ENCODE data around the gene RAPGEF3. TPM values are rescaled to one million over a fixed set of nuclear protein-coding genes. Genes with fewer than 3 reads are reported as not detected.

RAPGEF3 gene
- total and polyA plus RNA-seq, 4 donors = 1.3 to 4.3 (median 1.4) TPM

DNA sequence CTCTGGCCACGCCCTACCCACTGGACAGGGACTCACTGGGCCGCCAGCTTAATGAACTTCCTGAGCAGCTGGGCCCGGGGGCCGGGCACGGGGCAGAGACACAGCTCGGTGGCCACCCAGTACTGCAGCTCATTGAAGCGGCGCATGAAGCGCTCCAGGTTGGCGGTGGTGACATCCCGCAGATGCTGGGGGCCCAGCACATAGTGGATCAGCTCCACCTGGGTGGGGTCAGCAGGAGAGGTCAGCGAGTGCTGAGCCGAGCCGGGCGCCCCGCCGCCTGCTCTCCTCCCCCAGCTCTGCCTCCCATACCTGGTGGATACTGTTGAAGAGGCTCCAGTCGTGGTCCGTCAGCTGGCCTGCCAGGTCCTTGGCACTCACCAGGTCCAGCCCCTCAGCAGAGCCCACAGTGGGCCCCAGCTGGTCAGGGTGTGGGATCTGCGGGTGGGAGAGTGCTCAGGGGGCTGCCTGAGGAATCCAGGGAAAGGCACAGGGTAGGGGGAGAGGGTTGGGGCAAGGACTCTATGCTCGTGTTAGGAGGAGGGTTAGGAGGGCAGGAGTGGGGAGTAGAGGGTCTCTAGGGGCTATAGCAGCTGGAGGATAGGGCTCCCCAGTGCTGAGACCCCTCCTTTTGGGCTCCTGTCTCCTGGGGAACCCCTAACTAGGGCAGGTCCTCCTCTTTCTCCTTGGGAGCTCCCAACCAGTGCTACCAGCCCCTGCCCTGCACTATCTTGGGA lies 17.9 kb downstream of the RAPGEF3 start:
- no peaks in the 10 kb centered on the region for H3K27me3 ChIP-seq (ENCODE audit: control insufficient read depth in 4 of 4, insufficient read depth in 4 of 4, low read length in 3 of 4)
- H3K9me3 ChIP-seq (ENCODE audit: control insufficient read depth in 4 of 4, low read length in 3 of 4) = no peaks in the 10 kb centered on the region
- no peak overlapping the region for H3K4me3 ChIP-seq (ENCODE audit: low read depth in 1 of 3, low read length in 3 of 3)
- TF ChIP-seq HNF4A (conservative IDR thresholded peaks at IDR 0.05) = no peak
- no peak for TF ChIP-seq RAD21 (IDR thresholded peaks at IDR 0.05)
- WGBS = 70% methylated on average over 21 of the region's 21 CpGs
- H3K27ac ChIP-seq (ENCODE audit: low read depth in 1 of 2, low read length in 2 of 2) = no peak overlapping the region
- H3K36me3 ChIP-seq (ENCODE audit: control insufficient read depth in 4 of 4, insufficient read depth in 3 of 4, low read depth in 1 of 4, low read length in 3 of 4) = no peaks in the 10 kb centered on the region
- no peak for DNase-seq (ENCODE audit: low spot score)
- no peak overlapping the region for H3K9ac ChIP-seq (ENCODE audit: low read depth in 1 of 2, low read length in 2 of 2)
- peaks cover 10 to 12% (median 11%) of the 10 kb centered on the region in 4 donors for H3K4me1 ChIP-seq (ENCODE audit: control insufficient read depth in 4 of 4, insufficient read depth in 4 of 4, low read length in 3 of 4)

- Histone ChIP-seq H3K27me3 (ENCODE audit: control insufficient read depth in 4 of 4, insufficient read depth in 4 of 4, low read length in 3 of 4) (no peaks in the 10 kb centered on the region), H3K4me3 (ENCODE audit: low read depth in 1 of 3, low read length in 3 of 3) (no peak overlapping the region), H3K4me1 (ENCODE audit: control insufficient read depth in 4 of 4, insufficient read depth in 4 of 4, low read length in 3 of 4) (peaks cover 10 to 12% (median 11%) of the 10 kb centered on the region in 4 donors), H3K27ac (ENCODE audit: low read depth in 1 of 2, low read length in 2 of 2) (no peak overlapping the region), H3K9ac (ENCODE audit: low read depth in 1 of 2, low read length in 2 of 2) (no peak overlapping the region), H3K36me3 (ENCODE audit: control insufficient read depth in 4 of 4, insufficient read depth in 3 of 4, low read depth in 1 of 4, low read length in 3 of 4) (no peaks in the 10 kb centered on the region), H3K9me3 (ENCODE audit: control insufficient read depth in 4 of 4, low read length in 3 of 4) (no peaks in the 10 kb centered on the region)
- no peak for TF ChIP-seq YY1 (IDR thresholded peaks at IDR 0.05)
- TF ChIP-seq RXRA (IDR thresholded peaks at IDR 0.05) = no peak
- no peak for TF ChIP-seq SP1 (IDR thresholded peaks at IDR 0.05)
- TF ChIP-seq GABPA (IDR thresholded peaks at IDR 0.05 in 1 of 2, conservative IDR thresholded peaks at IDR 0.05 in 1 of 2) = no peak
- no peak for TF ChIP-seq MAX (IDR thresholded peaks at IDR 0.05)
- TF ChIP-seq NR2F2 (IDR thresholded peaks at IDR 0.05) = no peak
- no peak for TF ChIP-seq HNF4A (conservative IDR thresholded peaks at IDR 0.05)
- TF ChIP-seq FOXA1 (IDR thresholded peaks at IDR 0.05) = no peak
- no peak for TF ChIP-seq REST (IDR thresholded peaks at IDR 0.05)
- no peak for TF ChIP-seq HNF4G (IDR thresholded peaks at IDR 0.05)
- TF ChIP-seq JUND (IDR thresholded peaks at IDR 0.05) = no peak
- no peak for TF ChIP-seq TAF1 (conservative IDR thresholded peaks at IDR 0.05)
- TF ChIP-seq, protein P1, sequence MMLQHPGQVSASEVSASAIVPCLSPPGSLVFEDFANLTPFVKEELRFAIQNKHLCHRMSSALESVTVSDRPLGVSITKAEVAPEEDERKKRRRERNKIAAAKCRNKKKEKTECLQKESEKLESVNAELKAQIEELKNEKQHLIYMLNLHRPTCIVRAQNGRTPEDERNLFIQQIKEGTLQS (IDR thresholded peaks at IDR 0.05) = no peak
- no peak for DNase-seq (ENCODE audit: low spot score)
- 79% methylated on average over 12 of the region's 12 CpGs for WGBS
Observed at GRCh38 chr12:47739979-47740378, 18.7 kb downstream of the RAPGEF3 start.

DNA sequence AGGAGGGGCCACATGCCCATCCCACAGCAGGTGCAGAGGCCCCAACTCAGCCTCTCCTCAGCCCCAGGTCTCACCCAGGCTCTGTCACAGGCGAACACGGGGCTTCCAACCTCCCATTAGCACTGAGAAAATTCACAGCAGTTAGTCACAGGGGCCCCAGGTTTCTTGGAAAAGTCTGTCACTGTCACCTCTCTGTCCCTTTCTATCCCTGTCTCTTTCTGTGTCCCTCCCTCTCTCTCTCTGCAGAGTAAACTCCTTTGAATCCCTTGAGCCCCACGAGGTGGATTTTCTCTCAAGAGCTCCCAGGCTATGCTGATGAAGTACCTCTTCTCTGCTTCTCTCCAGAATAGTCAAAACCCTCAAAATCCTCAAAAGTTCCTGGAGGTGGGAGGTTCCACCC lies 19.4 kb downstream of the RAPGEF3 start:
- Histone ChIP-seq H3K36me3 (ENCODE audit: control insufficient read depth in 4 of 4, insufficient read depth in 3 of 4, low read depth in 1 of 4, low read length in 3 of 4) (no peaks in the 10 kb centered on the region), H3K27me3 (ENCODE audit: control insufficient read depth in 4 of 4, insufficient read depth in 4 of 4, low read length in 3 of 4) (no peaks in the 10 kb centered on the region), H3K9ac (ENCODE audit: low read depth in 1 of 2, low read length in 2 of 2) (no peak overlapping the region), H3K27ac (ENCODE audit: low read depth in 1 of 2, low read length in 2 of 2) (no peak overlapping the region), H3K4me3 (ENCODE audit: low read depth in 1 of 3, low read length in 3 of 3) (no peak overlapping the region), H3K9me3 (ENCODE audit: control insufficient read depth in 4 of 4, low read length in 3 of 4) (no peaks in the 10 kb centered on the region), H3K4me1 (ENCODE audit: control insufficient read depth in 4 of 4, insufficient read depth in 4 of 4, low read length in 3 of 4) (peaks cover 10 to 12% (median 11%) of the 10 kb centered on the region in 4 donors)
- no peak for DNase-seq (ENCODE audit: low spot score)
- 83% methylated on average over 3 of the region's 3 CpGs for WGBS
- TF ChIP-seq RAD21 (IDR thresholded peaks at IDR 0.05) (no peak), REST (IDR thresholded peaks at IDR 0.05) (no peak), MAX (IDR thresholded peaks at IDR 0.05) (no peak), JUND (IDR thresholded peaks at IDR 0.05) (no peak), HNF4G (IDR thresholded peaks at IDR 0.05) (no peak), CTCF (IDR thresholded peaks at IDR 0.05; ENCODE audit: low read depth, low read length, missing input control) (no peak), HNF4A (conservative IDR thresholded peaks at IDR 0.05) (no peak), SP1 (IDR thresholded peaks at IDR 0.05) (no peak), EGR1 (IDR thresholded peaks at IDR 0.05; ENCODE audit: low read depth in 2 of 2) (no peak), YY1 (IDR thresholded peaks at IDR 0.05) (no peak), RXRA (IDR thresholded peaks at IDR 0.05) (no peak), NR2F2 (IDR thresholded peaks at IDR 0.05) (no peak)
- TF ChIP-seq, protein P1 (IDR thresholded peaks at IDR 0.05) = no peak
